ENCODE measurements around the gene NCBP3. TPM values are rescaled to one million over a fixed set of nuclear protein-coding genes. Genes with fewer than 3 reads are reported as not detected.

Gene NCBP3
- total and polyA plus RNA-seq, 2 donors (not counting 3 experiments of a cell fraction or from before 2014, with no cell fraction given), result 18.2 to 51.1 TPM

- no peaks in the 10 kb centered on the region for H4K20me1 ChIP-seq (replicated peaks; ENCODE audit: control insufficient read depth, extremely low read depth, insufficient read depth, low read length)
- dilution Hi-C loops (cut with MboI; ENCODE audit: extremely low pct_ligation_motif_present, low sequenced_read_pairs), result no loop called here
- H3K9ac ChIP-seq (replicated peaks; ENCODE audit: extremely low read depth, insufficient read depth, low read length), result no peak overlapping the region
- H2AFZ ChIP-seq (ENCODE audit: low read depth, low read length), result no peak overlapping the region
- no peak overlapping the region for H3K27ac ChIP-seq (ENCODE audit: insufficient read depth, low read depth, low read length)
- DNase-seq (ENCODE audit: low read depth, low spot score) (no peak), FAIRE-seq (no peak)
- POLR2A ChIA-PET, result no interaction called here
- no peak overlapping the region for H3K4me2 ChIP-seq (ENCODE audit: insufficient read depth, low read length)
- no peaks in the 10 kb centered on the region for H3K9me3 ChIP-seq (replicated peaks; ENCODE audit: control insufficient read depth, insufficient read depth, low read length)
- CTCF ChIA-PET, result interaction anchor here (0.8 to 6.1 kb wide), 7 partner anchors 9 to 146 kb away, joined by 3 to 112 read pairs (median 7); partner anchors contain the start of gene HASPIN
- no TSS peak for BruUV-seq (replicated peaks)
- TF ChIP-seq POLR2AphosphoS5 (IDR thresholded peaks at IDR 0.05; ENCODE audit: insufficient read depth, low read depth, low read length) (no peak), EZH2 (IDR thresholded peaks at IDR 0.05; ENCODE audit: borderline replicate concordance, low read depth, low read length, severe bottlenecking) (no peak), GATA2 (IDR thresholded peaks at IDR 0.05; ENCODE audit: insufficient read depth, insufficient read length, low read depth, low read length) (no peak), FOS (IDR thresholded peaks at IDR 0.05; ENCODE audit: borderline replicate concordance, insufficient read depth, low read length) (no peak), MYC (IDR thresholded peaks at IDR 0.05; ENCODE audit: low read depth, low read length) (no peak), POLR2A (IDR thresholded peaks at IDR 0.05; ENCODE audit: low read depth, low read length) (no peak), JUN (IDR thresholded peaks at IDR 0.05; ENCODE audit: borderline replicate concordance, insufficient read depth, insufficient read length, low read depth) (no peak)
- TF ChIP-seq, protein P1, sequence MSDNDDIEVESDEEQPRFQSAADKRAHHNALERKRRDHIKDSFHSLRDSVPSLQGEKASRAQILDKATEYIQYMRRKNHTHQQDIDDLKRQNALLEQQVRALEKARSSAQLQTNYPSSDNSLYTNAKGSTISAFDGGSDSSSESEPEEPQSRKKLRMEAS (IDR thresholded peaks at IDR 0.05; ENCODE audit: insufficient read depth, insufficient read length), result no peak
- TF ChIP-seq, protein P2, sequence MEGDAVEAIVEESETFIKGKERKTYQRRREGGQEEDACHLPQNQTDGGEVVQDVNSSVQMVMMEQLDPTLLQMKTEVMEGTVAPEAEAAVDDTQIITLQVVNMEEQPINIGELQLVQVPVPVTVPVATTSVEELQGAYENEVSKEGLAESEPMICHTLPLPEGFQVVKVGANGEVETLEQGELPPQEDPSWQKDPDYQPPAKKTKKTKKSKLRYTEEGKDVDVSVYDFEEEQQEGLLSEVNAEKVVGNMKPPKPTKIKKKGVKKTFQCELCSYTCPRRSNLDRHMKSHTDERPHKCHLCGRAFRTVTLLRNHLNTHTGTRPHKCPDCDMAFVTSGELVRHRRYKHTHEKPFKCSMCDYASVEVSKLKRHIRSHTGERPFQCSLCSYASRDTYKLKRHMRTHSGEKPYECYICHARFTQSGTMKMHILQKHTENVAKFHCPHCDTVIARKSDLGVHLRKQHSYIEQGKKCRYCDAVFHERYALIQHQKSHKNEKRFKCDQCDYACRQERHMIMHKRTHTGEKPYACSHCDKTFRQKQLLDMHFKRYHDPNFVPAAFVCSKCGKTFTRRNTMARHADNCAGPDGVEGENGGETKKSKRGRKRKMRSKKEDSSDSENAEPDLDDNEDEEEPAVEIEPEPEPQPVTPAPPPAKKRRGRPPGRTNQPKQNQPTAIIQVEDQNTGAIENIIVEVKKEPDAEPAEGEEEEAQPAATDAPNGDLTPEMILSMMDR (IDR thresholded peaks at IDR 0.05; ENCODE audit: extremely low read depth in 1 of 2, insufficient read depth in 1 of 2, low read depth in 1 of 2, low read length in 2 of 2), result no peak
- no peaks in the 10 kb centered on the region for H3K4me1 ChIP-seq (ENCODE audit: control insufficient read depth, extremely low read depth, insufficient read depth, low read length)
- H3K36me3 ChIP-seq (ENCODE audit: control insufficient read depth in 2 of 2, extremely low read depth in 1 of 2, insufficient read depth in 2 of 2, low read length in 2 of 2), result peaks cover 9 to 14% of the 10 kb centered on the region in 2 experiments
- intact Hi-C loops (cut with micrococcal nuclease), result loop anchor here (10.0 kb wide), 1 partner anchor 784 kb away; no protein-coding TSS in a partner anchor
- H3K4me3 ChIP-seq (replicated peaks in 1 of 3; ENCODE audit: insufficient read depth in 1 of 3, low read depth in 1 of 3, low read length in 3 of 3), result no peak overlapping the region
- peaks cover 5% of the 10 kb centered on the region for H3K79me2 ChIP-seq (ENCODE audit: control insufficient read depth, insufficient read depth, low read length)
- H3K27me3 ChIP-seq (ENCODE audit: control insufficient read depth in 2 of 2, insufficient read depth in 2 of 2, low read length in 2 of 2), result no peaks in the 10 kb centered on the region
- no peaks in the 10 kb centered on the region for H3K9me1 ChIP-seq (replicated peaks; ENCODE audit: control insufficient read depth, extremely low read depth, insufficient read depth, low read length)
These were observed 17.2 kb downstream of the NCBP3 start for GRCh38 chr17:3828852-3829232.

Measured in endothelial cell of umbilical vein (primary cell).